Measurements from ENCODE around the gene ADAMTS8.

DNA sequence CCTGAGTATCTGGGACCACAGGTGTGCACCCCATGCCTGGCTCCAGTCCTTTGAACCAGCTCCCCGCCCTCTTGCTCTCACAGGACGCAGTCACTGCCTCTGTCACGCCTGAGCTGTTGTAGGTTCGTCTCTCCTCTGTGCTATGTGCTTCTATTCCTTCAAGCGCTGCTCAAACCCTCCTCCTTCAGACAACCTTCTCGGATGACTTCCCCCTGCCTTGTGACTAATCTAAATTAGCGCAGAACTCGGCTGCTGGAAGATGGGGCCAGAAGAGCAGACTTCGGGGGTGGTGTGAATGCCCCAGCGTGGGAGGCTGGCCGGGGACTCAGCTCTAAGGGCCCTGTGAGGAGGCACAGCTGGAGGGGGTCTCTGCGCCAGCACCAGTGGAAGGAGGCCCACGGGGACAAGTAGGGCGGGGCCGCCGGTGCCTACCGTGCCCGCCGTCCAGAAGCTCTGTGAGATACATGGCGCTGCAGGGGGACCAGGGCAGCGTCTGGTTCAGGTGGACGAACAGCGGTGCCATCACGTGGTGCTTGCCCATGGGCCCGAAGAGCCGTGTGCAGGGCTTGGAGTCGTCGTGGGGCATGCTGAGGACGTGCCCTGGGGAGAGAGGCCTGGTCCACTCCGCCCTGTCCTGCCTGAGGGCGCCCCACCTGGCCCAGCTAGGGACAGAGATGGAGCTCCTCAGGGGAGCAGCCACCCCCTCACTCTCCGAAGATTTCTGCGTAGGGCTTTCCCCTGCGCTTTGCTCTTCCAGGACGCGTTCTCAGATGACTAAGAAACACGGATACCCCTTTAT lies 12.5 kb downstream of the ADAMTS8 start:
- TF ChIP-seq, protein P1, sequence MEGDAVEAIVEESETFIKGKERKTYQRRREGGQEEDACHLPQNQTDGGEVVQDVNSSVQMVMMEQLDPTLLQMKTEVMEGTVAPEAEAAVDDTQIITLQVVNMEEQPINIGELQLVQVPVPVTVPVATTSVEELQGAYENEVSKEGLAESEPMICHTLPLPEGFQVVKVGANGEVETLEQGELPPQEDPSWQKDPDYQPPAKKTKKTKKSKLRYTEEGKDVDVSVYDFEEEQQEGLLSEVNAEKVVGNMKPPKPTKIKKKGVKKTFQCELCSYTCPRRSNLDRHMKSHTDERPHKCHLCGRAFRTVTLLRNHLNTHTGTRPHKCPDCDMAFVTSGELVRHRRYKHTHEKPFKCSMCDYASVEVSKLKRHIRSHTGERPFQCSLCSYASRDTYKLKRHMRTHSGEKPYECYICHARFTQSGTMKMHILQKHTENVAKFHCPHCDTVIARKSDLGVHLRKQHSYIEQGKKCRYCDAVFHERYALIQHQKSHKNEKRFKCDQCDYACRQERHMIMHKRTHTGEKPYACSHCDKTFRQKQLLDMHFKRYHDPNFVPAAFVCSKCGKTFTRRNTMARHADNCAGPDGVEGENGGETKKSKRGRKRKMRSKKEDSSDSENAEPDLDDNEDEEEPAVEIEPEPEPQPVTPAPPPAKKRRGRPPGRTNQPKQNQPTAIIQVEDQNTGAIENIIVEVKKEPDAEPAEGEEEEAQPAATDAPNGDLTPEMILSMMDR (IDR thresholded peaks at IDR 0.05), result no peak
- no peak for TF ChIP-seq POLR2A (IDR thresholded peaks at IDR 0.05)
